HepG2 (cell line): ENCODE measurements around the gene SUCLG1. TPM values are rescaled to one million over a fixed set of nuclear protein-coding genes. Genes with fewer than 3 reads are reported as not detected.

ENCODE experiments used
- ARID2 ChIP-seq: sonication (generic); formaldehyde crosslinking; IDR thresholded peaks from 2 replicates; pipeline ENCODE4 v1.8.1; 2022; ENCODE audit warnings: mild to moderate bottlenecking, missing genetic modification reagents, borderline replicate concordance
- ATF6 ChIP-seq: sonication (generic); formaldehyde crosslinking; conservative IDR thresholded peaks from 2 replicates; pipeline ENCODE4 v1.4.0; 2020; ENCODE audit warnings: missing genetic modification reagents
- CENPT ChIP-seq: sonication (generic); formaldehyde crosslinking; IDR thresholded peaks from 2 replicates; pipeline ENCODE4 v1.8.0; 2022; ENCODE audit warnings: low read depth, mild to moderate bottlenecking, moderate library complexity, missing genetic modification reagents
- E2F5 ChIP-seq: sonication (generic); formaldehyde crosslinking; conservative IDR thresholded peaks from 2 replicates; pipeline ENCODE4 v1.4.0; 2020; ENCODE audit warnings: missing genetic modification reagents
- GPN1 ChIP-seq: sonication (generic); formaldehyde crosslinking; IDR thresholded peaks from 2 replicates; pipeline ENCODE4 v1.5.1; 2020; ENCODE audit warnings: missing genetic modification reagents, borderline replicate concordance
- MIER3 ChIP-seq: IDR thresholded peaks from 2 replicates; pipeline ENCODE4 v1.6.1; 2016; ENCODE audit warnings: missing compliant biosample characterization, borderline replicate concordance
- MLX ChIP-seq: IDR thresholded peaks from 2 replicates; pipeline ENCODE4 v1.6.1; 2016
- SRF ChIP-seq: IDR thresholded peaks from 2 replicates; pipeline ENCODE4 v1.6.1; 2011; ENCODE audit warnings: mild to moderate bottlenecking, low read depth, low read length, moderate library complexity
- TARDBP ChIP-seq: sonication (generic); formaldehyde crosslinking; IDR thresholded peaks from 2 replicates; pipeline ENCODE4 v1.8.0; 2022; ENCODE audit warnings: mild to moderate bottlenecking, missing genetic modification reagents
- UBTF ChIP-seq: sonication (generic); formaldehyde crosslinking; IDR thresholded peaks from 2 replicates; pipeline ENCODE4 v1.4.0; 2020; ENCODE audit warnings: mild to moderate bottlenecking, missing genetic modification reagents
- ZBTB7A ChIP-seq: sonication (generic); formaldehyde crosslinking; IDR thresholded peaks from 2 replicates; pipeline ENCODE4 v1.8.0; 2022; ENCODE audit warnings: mild to moderate bottlenecking, missing genetic modification reagents
- ZBTB8A ChIP-seq: sonication (generic); formaldehyde crosslinking; IDR thresholded peaks from 2 replicates; pipeline ENCODE4 v1.4.0; 2020; ENCODE audit warnings: mild to moderate bottlenecking, low read depth, missing genetic modification reagents, borderline replicate concordance
- ZHX2 ChIP-seq, 2 experiments: sonication (generic) in 1 of 2; formaldehyde crosslinking in 1 of 2; IDR thresholded peaks; 2 replicates each; pipeline versions ENCODE4 v1.6.1 to v1.9.0; 2014 to 2022; ENCODE audit warnings: antibody characterized with exemption in 1 of 2, borderline replicate concordance in 1 of 2, inconsistent platforms in 1 of 2, low read depth in 1 of 2, missing genetic modification reagents in 1 of 2
- ZNF230 ChIP-seq: sonication (generic); formaldehyde crosslinking; IDR thresholded peaks from 2 replicates; pipeline ENCODE4 v1.4.0; 2020; ENCODE audit warnings: mild to moderate bottlenecking, missing genetic modification reagents
- ZNF260 ChIP-seq: sonication (generic); formaldehyde crosslinking; IDR thresholded peaks from 2 replicates; pipeline ENCODE4 v1.4.0; 2020; ENCODE audit warnings: missing genetic modification reagents, low read depth, mild to moderate bottlenecking, borderline replicate concordance
- polyA plus RNA-seq, 8 experiments: library from polyadenylated mRNA; depleted of rRNA in 3 of 8; stranded (reverse) in 7 of 8; unstranded in 1 of 8; fragments of >200 nt; fragmentation: Illumina TruSeq in 4 of 8; extraction: Trizol in 4 of 8; gene quantifications; 2 replicates each; pipeline versions ENCODE4 v1.2.1 to v1.2.3, GENCODE V29; 2011 to 2016; ENCODE audit warnings: low read depth in 4 of 8, missing spikeins in 1 of 8, mixed read lengths in 1 of 8; ENCODE audit not compliant: insufficient read depth in 1 of 8
- total RNA-seq, 5 experiments: library from RNA; depleted of rRNA; stranded (reverse); fragments of >200 nt; fragmentation: Illumina TruSeq; extraction: Trizol; gene quantifications; 2 replicates each; pipeline ENCODE4 v1.2.3, GENCODE V29; 2016; ENCODE audit warnings: low read depth in 1 of 5

Gene SUCLG1
- total and polyA plus RNA-seq, 2 of the 13 experiments (the other 11 are each of a cell fraction or from before 2014, with no cell fraction given): 58.7 to 121 TPM

GRCh38 chr2:84459018-84459943, at the start of gene SUCLG1 (continued):
- TF ChIP-seq ZHX2 (IDR thresholded peaks at IDR 0.05; ENCODE audit: low read depth) (peak; percentile 42), ZHX2 (CRISPR knock-in tag; IDR thresholded peaks at IDR 0.05; ENCODE audit: borderline replicate concordance) (no peak), ZNF230 (CRISPR knock-in tag) (no peak; the same call in 1 of the 2 replicates), E2F5 (CRISPR knock-in tag) (peak; percentile 94), ARID2 (CRISPR knock-in tag) (no peak), TARDBP (CRISPR knock-in tag) (0 out of 2 replicates have a peak, but pooled peaks have one; percentile 40), MIER3 (no peak), ZBTB7A (CRISPR knock-in tag) (no peak; the same call in 1 of the 2 replicates), MLX (CRISPR knock-in tag) (no peak), SRF (no peak), GPN1 (CRISPR knock-in tag) (no peak), ZBTB8A (peak; percentile 71; the same call in 1 of the 2 replicates), CENPT (CRISPR knock-in tag) (no peak), UBTF (peak; percentile 93), ZNF260 (CRISPR knock-in tag) (no peak), ATF6 (CRISPR knock-in tag) (no peak)
